Trophoblast cell (in vitro differentiated cells and primary cell): Measurements from ENCODE around the gene ITSN2.

ENCODE experiments used
- DNase-seq, 2 donors: peaks; one replicate each; pipeline ENCODE4 v3.0.0-alpha.2; 2016
- H2AFZ ChIP-seq: 2 replicates; pipeline ENCODE4 v1.6.1; 2013; ENCODE audit warnings: low read length, moderate library complexity, mild to moderate bottlenecking; ENCODE audit not compliant: insufficient read depth, poor library complexity
- H2AK5ac ChIP-seq: 2 replicates; pipeline ENCODE4 v1.6.1; 2013; ENCODE audit warnings: mild to moderate bottlenecking, low read length
- H2BK120ac ChIP-seq: 2 replicates; pipeline ENCODE4 v1.6.1; 2013; ENCODE audit warnings: low read length, mild to moderate bottlenecking, moderate library complexity; ENCODE audit not compliant: insufficient read depth, poor library complexity
- H2BK12ac ChIP-seq: 2 replicates; pipeline ENCODE4 v1.6.1; 2013; ENCODE audit warnings: mild to moderate bottlenecking, low read length, moderate library complexity
- H2BK5ac ChIP-seq: 2 replicates; pipeline ENCODE4 v1.6.1; 2013; ENCODE audit warnings: low read length, low read depth, moderate library complexity, mild to moderate bottlenecking; ENCODE audit not compliant: poor library complexity
- H3K14ac ChIP-seq: 2 replicates; pipeline ENCODE4 v1.6.1; 2013; ENCODE audit warnings: mild to moderate bottlenecking, low read length
- H3K18ac ChIP-seq: 2 replicates; pipeline ENCODE4 v1.6.1; 2013; ENCODE audit warnings: mild to moderate bottlenecking, low read length
- H3K23ac ChIP-seq: 2 replicates; pipeline ENCODE4 v1.6.1; 2013; ENCODE audit warnings: low read length
- H3K27ac ChIP-seq: 2 replicates; pipeline ENCODE4 v1.5.1; 2013; ENCODE audit warnings: low read depth, mild to moderate bottlenecking, inconsistent platforms, low read length, moderate library complexity
- H3K27me3 ChIP-seq: 2 replicates; pipeline ENCODE4 v1.6.1; 2013; ENCODE audit warnings: inconsistent platforms, mild to moderate bottlenecking, low read length, moderate library complexity; ENCODE audit not compliant: insufficient read depth
- H3K36me3 ChIP-seq, 2 experiments: 1 replicate in 1 of 2; 2 replicates in 1 of 2; pipeline ENCODE4 v1.6.1; 2013; ENCODE audit warnings: low read length in 2 of 2, mild to moderate bottlenecking in 2 of 2, moderate library complexity in 1 of 2; ENCODE audit not compliant: insufficient read depth in 2 of 2, control insufficient read depth in 1 of 2
- H3K4ac ChIP-seq: 2 replicates; pipeline ENCODE4 v1.6.1; 2013; ENCODE audit warnings: low read depth, mild to moderate bottlenecking, low read length, moderate library complexity
- H3K4me1 ChIP-seq, 2 experiments: 1 replicate in 1 of 2; 2 replicates in 1 of 2; pipeline ENCODE4 v1.6.1; 2013; ENCODE audit warnings: low read length in 2 of 2, mild to moderate bottlenecking in 2 of 2, moderate library complexity in 1 of 2; ENCODE audit not compliant: insufficient read depth in 2 of 2, control insufficient read depth in 1 of 2
- H3K4me2 ChIP-seq: 2 replicates; pipeline ENCODE4 v1.6.1; 2013; ENCODE audit warnings: inconsistent platforms, mild to moderate bottlenecking, low read length, moderate library complexity
- H3K4me3 ChIP-seq: 2 replicates; pipeline ENCODE4 v1.5.1; 2013; ENCODE audit warnings: mild to moderate bottlenecking, low read depth, low read length, inconsistent platforms
- H3K79me1 ChIP-seq: one replicate; pipeline ENCODE4 v1.6.1; 2013; ENCODE audit warnings: low read length
- H3K79me2 ChIP-seq: 2 replicates; pipeline ENCODE4 v1.6.1; 2013; ENCODE audit warnings: low read length, mild to moderate bottlenecking; ENCODE audit not compliant: control insufficient read depth, insufficient read depth, poor library complexity
- H3K9ac ChIP-seq: 2 replicates; pipeline ENCODE4 v1.6.1; 2013; ENCODE audit warnings: mild to moderate bottlenecking, low read length
- H3K9me3 ChIP-seq: 2 replicates; pipeline ENCODE4 v1.6.1; 2013; ENCODE audit warnings: low read depth, mild to moderate bottlenecking, control low read depth, inconsistent platforms, low read length; ENCODE audit not compliant: insufficient read depth
- H4K12ac ChIP-seq: 2 replicates; pipeline ENCODE4 v1.6.1; 2013; ENCODE audit warnings: low read depth, mild to moderate bottlenecking, low read length, moderate library complexity
- H4K8ac ChIP-seq: 2 replicates; pipeline ENCODE4 v1.6.1; 2013; ENCODE audit warnings: low read depth, mild to moderate bottlenecking, low read length, moderate library complexity
- H4K91ac ChIP-seq: one replicate; pipeline ENCODE4 v1.6.1; 2013; ENCODE audit warnings: low read depth, mild to moderate bottlenecking, low read length, moderate library complexity
- WGBS: extraction: QIAGEN DNeasy Blood & Tissue Kit; methylation state at CpG from one replicate; pipeline ENCODE4 v1.1.7; 2013; ENCODE audit warnings: missing lambda C conversion rate; ENCODE audit not compliant: insufficient read length, insufficient coverage; ENCODE audit errors: extremely low coverage; 5-methylcytosine and 5-hydroxymethylcytosine counted together

Gene ITSN2

DNA sequence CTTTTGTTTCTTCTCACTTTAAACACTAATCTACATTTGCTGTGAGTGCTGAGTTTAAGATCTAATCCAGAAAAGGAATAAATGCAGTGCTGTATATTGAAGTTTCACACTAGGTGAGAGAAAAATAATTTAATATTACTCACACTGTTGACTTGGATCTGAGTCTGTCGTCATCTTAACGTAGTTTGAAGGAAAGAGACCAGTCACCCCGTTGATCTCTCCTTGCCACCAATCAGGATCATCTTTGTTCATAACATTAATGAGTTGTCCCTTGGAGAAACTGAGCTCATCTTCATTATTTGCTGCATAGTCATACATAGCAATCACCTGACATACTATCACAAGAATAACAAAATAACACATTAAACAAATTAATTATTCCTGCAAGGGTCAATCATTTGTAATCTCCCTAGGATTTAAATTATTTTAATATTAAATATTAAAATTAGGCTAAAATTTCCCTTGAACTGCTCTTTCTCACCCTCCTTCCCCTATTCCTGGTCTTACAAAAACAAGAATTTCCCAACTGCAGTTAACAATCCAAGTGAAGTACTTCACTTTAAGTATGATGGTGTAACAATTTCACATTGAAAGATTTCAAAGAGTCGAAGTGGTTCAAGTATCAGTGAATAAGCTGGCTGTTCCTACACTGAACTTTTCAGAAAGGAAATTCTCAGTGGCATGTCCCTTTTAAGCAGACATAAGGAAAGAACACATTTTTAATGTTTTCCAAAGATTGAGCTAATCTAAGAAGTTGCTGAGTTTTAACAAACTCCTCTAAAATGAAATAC lies 114.2 kb downstream of the ITSN2 start:
- Histone ChIP-seq H2AFZ (no peak overlapping the region), H4K91ac (no peak overlapping the region), H4K12ac (no peak overlapping the region), H2BK12ac (no peak overlapping the region), H3K36me3 (peaks cover 2 to 5% of the 10 kb centered on the region in 2 experiments), H3K14ac (no peak overlapping the region), H3K4me1 (no peaks in the 10 kb centered on the region), H2AK5ac (no peak overlapping the region), H2BK5ac (no peak overlapping the region), H3K27me3 (no peaks in the 10 kb centered on the region), H3K79me1 (no peaks in the 10 kb centered on the region), H3K4me3 (no peak overlapping the region), H3K4me2 (no peak overlapping the region), H4K8ac (no peak overlapping the region), H3K18ac (no peak overlapping the region), H3K9ac (no peak overlapping the region), H3K23ac (no peak overlapping the region), H3K79me2 (no peaks in the 10 kb centered on the region), H3K27ac (no peak overlapping the region), H3K9me3 (no peaks in the 10 kb centered on the region), H3K4ac (no peak overlapping the region), H2BK120ac (no peak overlapping the region)
- no peak for DNase-seq
- no CpG with 5 or more reads among the region's 4 CpGs for WGBS

DNA sequence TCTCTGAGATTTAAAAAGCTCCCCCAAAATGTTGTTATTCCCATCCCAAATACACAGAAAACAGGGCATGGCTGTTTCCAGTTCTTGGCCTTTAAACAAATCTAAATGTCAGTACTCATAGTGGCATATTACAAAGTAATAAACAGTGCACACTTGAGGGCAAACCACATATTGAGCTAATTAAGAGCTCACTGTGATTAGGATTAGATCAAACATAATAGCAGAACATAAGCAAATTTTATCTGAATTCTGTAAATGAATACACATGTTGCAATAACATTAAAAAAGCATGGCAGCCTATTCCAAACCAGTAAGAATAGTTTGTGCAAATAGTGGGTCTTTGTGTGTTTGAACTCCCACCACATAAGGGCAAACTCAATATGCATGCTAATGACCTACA lies 118.8 kb downstream of the ITSN2 start:
- Histone ChIP-seq H2AFZ (no peak overlapping the region), H3K18ac (no peak overlapping the region), H3K9ac (no peak overlapping the region), H3K27me3 (no peaks in the 10 kb centered on the region), H3K79me1 (no peaks in the 10 kb centered on the region), H3K23ac (no peak overlapping the region), H2BK12ac (no peak overlapping the region), H3K4ac (no peak overlapping the region), H4K91ac (no peak overlapping the region), H2BK5ac (no peak overlapping the region), H3K9me3 (no peaks in the 10 kb centered on the region), H3K4me1 (no peaks in the 10 kb centered on the region), H3K79me2 (no peaks in the 10 kb centered on the region), H3K4me2 (no peak overlapping the region), H3K27ac (no peak overlapping the region), H4K12ac (no peak overlapping the region), H2BK120ac (no peak overlapping the region), H3K4me3 (no peak overlapping the region), H2AK5ac (no peak overlapping the region), H4K8ac (no peak overlapping the region), H3K36me3 (peaks cover 2 to 5% of the 10 kb centered on the region in 2 experiments), H3K14ac (no peak overlapping the region)
- DNase-seq: no peak

DNA sequence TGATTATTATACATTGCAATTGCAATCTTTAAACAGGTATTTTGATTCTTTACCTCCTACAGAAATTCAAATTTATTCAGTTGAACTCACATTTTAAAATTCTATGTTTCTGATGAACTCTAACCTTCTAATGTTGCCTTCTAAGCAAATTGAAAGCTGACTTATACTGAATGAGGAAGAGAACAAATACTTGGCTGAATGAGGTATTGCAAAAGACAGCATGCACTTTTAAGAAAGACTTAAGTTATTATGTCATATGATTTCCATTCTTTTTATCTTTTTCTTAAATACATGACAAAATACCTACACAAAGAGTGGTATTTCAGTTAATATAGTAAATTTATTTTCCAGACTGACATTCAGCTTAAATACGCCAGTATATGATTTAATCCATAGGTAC lies 120.8 kb downstream of the ITSN2 start:
- Histone ChIP-seq H3K27me3 (no peaks in the 10 kb centered on the region), H4K91ac (no peak overlapping the region), H3K79me1 (no peaks in the 10 kb centered on the region), H3K79me2 (no peaks in the 10 kb centered on the region), H3K9ac (no peak overlapping the region), H3K36me3 (no peaks in the 10 kb centered on the region), H3K4me2 (no peak overlapping the region), H2BK12ac (no peak overlapping the region), H2AK5ac (no peak overlapping the region), H3K23ac (no peak overlapping the region), H2AFZ (no peak overlapping the region), H3K4me1 (no peaks in the 10 kb centered on the region), H3K27ac (no peak overlapping the region), H2BK120ac (no peak overlapping the region), H3K9me3 (no peaks in the 10 kb centered on the region), H4K8ac (no peak overlapping the region), H3K4ac (no peak overlapping the region), H3K18ac (no peak overlapping the region), H3K14ac (no peak overlapping the region), H4K12ac (no peak overlapping the region), H3K4me3 (no peak overlapping the region), H2BK5ac (no peak overlapping the region)
- WGBS: no CpG with 5 or more reads among the region's 1 CpG
- DNase-seq: no peak

DNA sequence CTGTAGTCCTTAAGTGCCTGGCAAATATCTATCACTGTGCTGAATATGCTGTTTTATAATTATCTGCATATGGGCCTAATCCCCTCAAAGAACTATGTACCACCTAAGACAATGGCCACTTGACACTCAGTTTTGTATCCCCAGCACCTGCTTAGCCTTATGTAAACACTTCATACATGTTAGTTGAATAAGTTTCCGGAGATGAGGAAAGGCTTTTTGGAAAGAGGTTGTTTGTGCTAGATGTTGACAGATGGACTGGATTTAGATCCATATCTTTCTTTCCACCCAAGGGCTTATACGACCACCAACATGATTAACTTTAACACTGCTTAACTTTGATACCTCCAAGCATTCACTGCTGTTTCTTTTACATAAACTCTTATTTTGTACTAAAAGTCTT lies 122.2 kb downstream of the ITSN2 start:
- Histone ChIP-seq H3K18ac (no peak overlapping the region), H3K27me3 (no peaks in the 10 kb centered on the region), H3K14ac (no peak overlapping the region), H3K4ac (no peak overlapping the region), H3K36me3 (no peaks in the 10 kb centered on the region), H3K4me2 (no peak overlapping the region), H3K9me3 (no peaks in the 10 kb centered on the region), H4K8ac (no peak overlapping the region), H2BK120ac (no peak overlapping the region), H3K23ac (no peak overlapping the region), H3K4me3 (no peak overlapping the region), H3K27ac (no peak overlapping the region), H3K79me1 (no peaks in the 10 kb centered on the region), H2AFZ (no peak overlapping the region), H2BK12ac (no peak overlapping the region), H4K12ac (no peak overlapping the region), H2BK5ac (no peak overlapping the region), H3K79me2 (no peaks in the 10 kb centered on the region), H4K91ac (no peak overlapping the region), H3K9ac (no peak overlapping the region), H2AK5ac (no peak overlapping the region), H3K4me1 (no peaks in the 10 kb centered on the region)
- no peak for DNase-seq
- WGBS: no CpG with 5 or more reads among the region's 2 CpGs
